Activated CD8-positive, alpha-beta memory T cell treated with anti-CD3 and anti-CD28 coated beads for 4 hours (primary cell): ENCODE results near the gene KCNH2.

Source experiments
- DNase-seq, 2 donors: peaks; one replicate each; pipeline ENCODE4 v3.0.0-alpha.2; 2020; ENCODE audit warnings: low read depth in 2 of 2

KCNH2 gene

GRCh38 chr7:150975536-150976319 is 2.4 kb downstream of the KCNH2 start:
- no peak for DNase-seq

GRCh38 chr7:150974468-150975391 is 3.4 kb downstream of the KCNH2 start:
- peak; percentile 67 to 69 for DNase-seq

GRCh38 chr7:150973571-150974451 is 4.3 kb downstream of the KCNH2 start:
- no peak for DNase-seq

GRCh38 chr7:150972741-150973140 is 5.4 kb downstream of the KCNH2 start:
- DNase-seq = no peak

- DNase-seq = no peak
Observed at GRCh38 chr7:150972023-150972468, 6.1 kb downstream of the KCNH2 start.

GRCh38 chr7:150971242-150972022 is 6.7 kb downstream of the KCNH2 start:
- DNase-seq = no peak

- no peak for DNase-seq
Observed at GRCh38 chr7:150970424-150970823, 7.7 kb downstream of the KCNH2 start.

- no peak for DNase-seq
Observed at GRCh38 chr7:150969475-150969874, 8.6 kb downstream of the KCNH2 start.

GRCh38 chr7:150968734-150969372 is 9.3 kb downstream of the KCNH2 start:
- no peak for DNase-seq

GRCh38 chr7:150968056-150968733 is 9.9 kb downstream of the KCNH2 start:
- no peak for DNase-seq

GRCh38 chr7:150967349-150967748 is 10.8 kb downstream of the KCNH2 start:
- DNase-seq = no peak

- no peak for DNase-seq
Observed at GRCh38 chr7:150966002-150966401, 12.1 kb downstream of the KCNH2 start.

GRCh38 chr7:150965273-150965830 is 12.8 kb downstream of the KCNH2 start:
- no peak for DNase-seq

GRCh38 chr7:150964593-150965111 is 13.5 kb downstream of the KCNH2 start:
- DNase-seq = no peak

- no peak for DNase-seq
Observed at GRCh38 chr7:150963707-150964559, 14.2 kb downstream of the KCNH2 start.

GRCh38 chr7:150962553-150963399 is 15.3 kb downstream of the KCNH2 start:
- DNase-seq = peak; percentile 11 to 25

- no peak for DNase-seq
Observed at GRCh38 chr7:150962290-150962552, 15.9 kb downstream of the KCNH2 start.
